NT2/D1 (cell line): ENCODE results near the gene SLC5A4.

ENCODE experiments used
- SUZ12 ChIP-seq: IDR thresholded peaks from 2 replicates; pipeline ENCODE4 v1.6.1; 2011; ENCODE audit not compliant: insufficient read length, insufficient read depth; ENCODE audit errors: extremely low read depth
- YY1 ChIP-seq: IDR thresholded peaks from 2 replicates; pipeline ENCODE4 v1.6.1; 2011; ENCODE audit not compliant: insufficient read length, insufficient read depth
- ZNF274 ChIP-seq: IDR thresholded peaks from 2 replicates; pipeline ENCODE4 v1.6.1; 2011; ENCODE audit warnings: mild to moderate bottlenecking, low read depth, low read length

GRCh38 chr22:32286290-32286840 lies 31.2 kb upstream of the SLC5A4 start:
- TF ChIP-seq SUZ12 = no peak
- TF ChIP-seq YY1 = no peak
- no peak for TF ChIP-seq ZNF274
